Measurements from ENCODE around the gene CLIP3.

- TF ChIP-seq POLR2A (IDR thresholded peaks at IDR 0.05) (no peak), CTCF (IDR thresholded peaks at IDR 0.05) (no peak), EP300 (IDR thresholded peaks at IDR 0.05) (no peak), POLR2AphosphoS5 (IDR thresholded peaks at IDR 0.05) (no peak)
These were observed 2.2 kb downstream of the CLIP3 start for GRCh38 chr19:36030264-36031148.

Data from suprapubic skin (tissue), 4 donors.